Caco-2 (cell line): ENCODE measurements around the gene TMEM50B. TPM values are rescaled to one million over a fixed set of nuclear protein-coding genes. Genes with fewer than 3 reads are reported as not detected.
"Not testable (repeated sequence)": the region's sequence is repeated elsewhere in the genome, so short reads cannot be mapped to it uniquely, and the experiment has no call there.

ENCODE experiments used
- BruUV-seq: library from RNA; stranded (reverse); fragments of 400-500 nt; replicated peaks from 2 replicates; lab custom pipeline; 2021; lab: Mats Ljungman, UMichigan
- CTCF ChIA-PET: fragments of 300-600 bp; sonication (Branson Sonifier 250); formaldehyde crosslinking; loops from one replicate; lab custom pipeline; 2022; ENCODE audit warnings: antibody characterized with exemption; lab: Charles Lee
- POLR2A ChIA-PET: fragments of 300-600 bp; sonication (Branson Sonifier 250); formaldehyde crosslinking; loops from one replicate; lab custom pipeline; 2022; ENCODE audit warnings: antibody characterized with exemption; lab: Charles Lee
- DNase-seq, 2 experiments: peaks; one replicate each; pipeline versions ENCODE4 v3.0.0 to v3.0.0-alpha.2; 2020 to 2022
- H3K27me3 ChIP-seq: replicated peaks from 2 replicates; pipeline ENCODE4 v1.6.0; 2011; ENCODE audit warnings: low read length; ENCODE audit not compliant: control insufficient read depth, insufficient read depth
- H3K36me3 ChIP-seq: 2 replicates; pipeline ENCODE4 v1.5.1; 2011; ENCODE audit warnings: low read length; ENCODE audit not compliant: control insufficient read depth, insufficient read depth
- H3K4me1 ChIP-seq: fragments of 250-450 bp; sonication (Bioruptor Pico); 2 replicates; pipeline ENCODE4 v1.5.1; 2020; ENCODE audit warnings: mild to moderate bottlenecking
- H3K4me3 ChIP-seq: 2 replicates; pipeline ENCODE4 v1.5.1; 2011; ENCODE audit warnings: low read depth, mild to moderate bottlenecking, control low read depth, low read length
- H3K9me3 ChIP-seq: fragments of 250-450 bp; sonication (Bioruptor Pico); 2 replicates; pipeline ENCODE4 v1.5.1; 2020; ENCODE audit warnings: mild to moderate bottlenecking, moderate library complexity
- H3K27ac Mint-ChIP-seq: one replicate; pipeline ENCODE4 v1.8.0; 2022; ENCODE audit warnings: mixed read lengths; ENCODE audit not compliant: unreplicated experiment
- H3K27me3 Mint-ChIP-seq: one replicate; pipeline ENCODE4 v1.8.0; 2022; ENCODE audit warnings: mixed read lengths; ENCODE audit not compliant: insufficient read depth, unreplicated experiment
- H3K36me3 Mint-ChIP-seq: one replicate; pipeline ENCODE4 v1.8.0; 2022; ENCODE audit warnings: mild to moderate bottlenecking, mixed read lengths; ENCODE audit not compliant: insufficient read depth, unreplicated experiment
- H3K4me1 Mint-ChIP-seq: one replicate; pipeline ENCODE4 v1.8.0; 2022; ENCODE audit warnings: low read depth, mixed read lengths; ENCODE audit not compliant: unreplicated experiment
- H3K4me3 Mint-ChIP-seq: one replicate; pipeline ENCODE4 v1.8.0; 2022; ENCODE audit warnings: mild to moderate bottlenecking, moderate library complexity, mixed read lengths; ENCODE audit not compliant: unreplicated experiment
- H3K9me3 Mint-ChIP-seq: one replicate; pipeline ENCODE4 v1.8.0; 2022; ENCODE audit warnings: mixed read lengths; ENCODE audit not compliant: unreplicated experiment
- CTCF ChIP-seq, 2 experiments: fragments of 200-600 bp in 1 of 2; IDR thresholded peaks; 1 replicate in 1 of 2; 2 replicates in 1 of 2; pipeline versions ENCODE4 v1.5.1 to v1.8.0; 2011 to 2022; ENCODE audit warnings: antibody characterized with exemption in 1 of 2, control low read depth in 1 of 2, inconsistent platforms in 1 of 2, low read depth in 1 of 2, low read length in 1 of 2, mild to moderate bottlenecking in 1 of 2, moderate library complexity in 1 of 2; ENCODE audit not compliant: insufficient read depth in 1 of 2, severe bottlenecking in 1 of 2, unreplicated experiment in 1 of 2
- intact Hi-C: fragments of 100-400 bp; cut with micrococcal nuclease; formaldehyde crosslinking; loops from one replicate; pipeline ENCODE4 v1.10.0; 2022; ENCODE audit not compliant: unreplicated experiment
- total RNA-seq: library from RNA; stranded (reverse); gene quantifications from 2 replicates; pipeline ENCODE4 v1.2.3, GENCODE V29; 2022

The TMEM50B gene
- total RNA-seq, 1 experiment from 2014 or later, result 25.9 TPM

- H3K4me3 ChIP-seq, result no peak overlapping the region
- no peaks in the 10 kb centered on the region for H3K9me3 Mint-ChIP-seq
- no peaks in the 10 kb centered on the region for H3K27me3 ChIP-seq
- H3K4me3 Mint-ChIP-seq, result no peak overlapping the region
- BruUV-seq, result no TSS peak
- H3K4me1 Mint-ChIP-seq, result no peaks in the 10 kb centered on the region
- intact Hi-C loops, result no loop called here
- CTCF ChIA-PET, result no interaction called here
- no peaks in the 10 kb centered on the region for H3K27me3 Mint-ChIP-seq
- H3K9me3 ChIP-seq, result no peaks in the 10 kb centered on the region
- DNase-seq, result no peak
- no peaks in the 10 kb centered on the region for H3K36me3 ChIP-seq
- no peak overlapping the region for H3K27ac Mint-ChIP-seq
- no peaks in the 10 kb centered on the region for H3K4me1 ChIP-seq
- POLR2A ChIA-PET, result no interaction called here
- no peak for TF ChIP-seq CTCF (IDR thresholded peaks at IDR 0.05; ENCODE audit: insufficient read depth in 1 of 2, low read depth in 1 of 2, low read length in 1 of 2, severe bottlenecking in 1 of 2, unreplicated experiment in 1 of 2)
- H3K36me3 Mint-ChIP-seq, result peaks cover 6% of the 10 kb centered on the region
These were observed 9.1 kb downstream of the TMEM50B start for GRCh38 chr21:33470701-33471100.

- POLR2A ChIA-PET, H3K36me3 ChIP-seq, H3K4me1 Mint-ChIP-seq, H3K4me3 ChIP-seq, H3K27me3 ChIP-seq, H3K27me3 Mint-ChIP-seq, CTCF ChIA-PET, H3K9me3 ChIP-seq, intact Hi-C loops, DNase-seq, H3K27ac Mint-ChIP-seq, H3K4me3 Mint-ChIP-seq, BruUV-seq, H3K4me1 ChIP-seq, H3K9me3 Mint-ChIP-seq, H3K36me3 Mint-ChIP-seq: not testable (repeated sequence)
These were observed 10.6 kb downstream of the TMEM50B start for GRCh38 chr21:33469183-33469582.

GRCh38 chr21:33461538-33462250 is 18.1 kb downstream of the TMEM50B start:
- no peak for TF ChIP-seq CTCF (IDR thresholded peaks at IDR 0.05; ENCODE audit: insufficient read depth in 1 of 2, low read depth in 1 of 2, low read length in 1 of 2, severe bottlenecking in 1 of 2, unreplicated experiment in 1 of 2)
- no TSS peak for BruUV-seq
- no peaks in the 10 kb centered on the region for H3K36me3 ChIP-seq
- H3K27me3 Mint-ChIP-seq, result no peaks in the 10 kb centered on the region
- H3K27me3 ChIP-seq, result no peaks in the 10 kb centered on the region
- peaks cover under 1% of the 10 kb centered on the region for H3K36me3 Mint-ChIP-seq
- H3K4me1 ChIP-seq, result no peaks in the 10 kb centered on the region
- H3K9me3 ChIP-seq, result no peaks in the 10 kb centered on the region
- no peak overlapping the region for H3K27ac Mint-ChIP-seq
- no peak for DNase-seq
- ChIA-PET POLR2A (no interaction called here), CTCF (interaction anchor here (1.0 kb wide), 1 partner anchor 30 kb away, joined by 3 read pairs; the partner anchor contains the start of gene DNAJC28)
- H3K9me3 Mint-ChIP-seq, result no peaks in the 10 kb centered on the region
- H3K4me3 Mint-ChIP-seq, result no peak overlapping the region
- intact Hi-C loops, result no loop called here
- no peak overlapping the region for H3K4me3 ChIP-seq
- H3K4me1 Mint-ChIP-seq, result no peaks in the 10 kb centered on the region
